AG04450 (cell line): ENCODE results near the gene PRR33. TPM values are rescaled to one million over a fixed set of nuclear protein-coding genes. Genes with fewer than 3 reads are reported as not detected.

Source experiments
- CTCF ChIA-PET: fragments of 300-600, 350-600 bp; formaldehyde crosslinking; extraction: SDS; loops from one replicate; lab custom pipeline; 2022; ENCODE audit warnings: antibody characterized with exemption, inconsistent platforms; lab: Charles Lee
- POLR2A ChIA-PET: fragments of 350-600 bp; formaldehyde crosslinking; extraction: SDS; loops from one replicate; lab custom pipeline; 2021; ENCODE audit warnings: antibody characterized with exemption, inconsistent platforms; lab: Yijun Ruan, JAX
- DNase-seq: peaks from one replicate; pipeline ENCODE4 v3.0.0-alpha.2; 2011; ENCODE audit warnings: low read depth, low spot score
- H3K27ac ChIP-seq: one replicate; pipeline ENCODE4 v1.5.1; 2012; ENCODE audit warnings: low read depth, low read length, control low read depth
- H3K27me3 ChIP-seq: one replicate; pipeline ENCODE4 v1.6.0; 2012; ENCODE audit warnings: low read length; ENCODE audit not compliant: control insufficient read depth, insufficient read depth
- H3K4me3 ChIP-seq: 2 replicates; pipeline ENCODE4 v1.5.1; 2011; ENCODE audit warnings: mild to moderate bottlenecking, low read depth, low read length, control low read depth
- H3K9me3 ChIP-seq: 2 replicates; pipeline ENCODE4 v1.5.1; 2012; ENCODE audit warnings: low read length; ENCODE audit not compliant: control insufficient read depth, insufficient read depth
- CTCF ChIP-seq: IDR thresholded peaks from 2 replicates; pipeline ENCODE4 v1.5.1; 2011; ENCODE audit warnings: low read depth, low read length, control low read depth, inconsistent platforms
- polyA plus RNA-seq: library from polyadenylated mRNA; depleted of rRNA; stranded (reverse); fragments of >200 nt; gene quantifications from 2 replicates; pipeline ENCODE4 v1.2.3, GENCODE V29; 2011

Gene PRR33
- polyA plus RNA-seq, 1 experiment = not detected

- peaks cover 26% of the 10 kb centered on the region for H3K27me3 ChIP-seq
- POLR2A ChIA-PET = no interaction called here
- no peak overlapping the region for H3K27ac ChIP-seq
- CTCF ChIA-PET = interaction anchor here (1.8 kb wide), 1 partner anchor 13 kb away, joined by 8 read pairs; no protein-coding TSS in a partner anchor
- H3K9me3 ChIP-seq = peaks cover 3% of the 10 kb centered on the region; the same call in 1 of the 2 replicates
- TF ChIP-seq CTCF = no peak
- no peak for DNase-seq
- H3K4me3 ChIP-seq = no peak overlapping the region
These were observed 22.9 kb downstream of the PRR33 start for GRCh38 chr11:1868636-1869291.

GRCh38 chr11:1868056-1868635 lies 23.5 kb downstream of the PRR33 start:
- no peak for TF ChIP-seq CTCF
- no peak for DNase-seq
- Histone ChIP-seq H3K27ac (no peak overlapping the region), H3K9me3 (peaks cover 3% of the 10 kb centered on the region; the same call in 1 of the 2 replicates), H3K4me3 (no peak overlapping the region), H3K27me3 (peaks cover 26% of the 10 kb centered on the region)
- CTCF ChIA-PET = interaction anchor here (1.8 kb wide), 1 partner anchor 14 kb away, joined by 8 read pairs; no protein-coding TSS in a partner anchor
- POLR2A ChIA-PET = no interaction called here

GRCh38 chr11:1867381-1867780 lies 24.3 kb downstream of the PRR33 start:
- H3K27ac ChIP-seq = no peak overlapping the region
- DNase-seq = no peak
- POLR2A ChIA-PET = no interaction called here
- H3K4me3 ChIP-seq = no peak overlapping the region
- CTCF ChIA-PET = interaction anchor here (2.5 kb wide), 1 partner anchor 15 kb away, joined by 10 read pairs; no protein-coding TSS in a partner anchor
- H3K9me3 ChIP-seq = peaks cover 3% of the 10 kb centered on the region; the same call in 1 of the 2 replicates
- H3K27me3 ChIP-seq = peaks cover 26% of the 10 kb centered on the region
- no peak for TF ChIP-seq CTCF

GRCh38 chr11:1866776-1867175 lies 24.9 kb downstream of the PRR33 start:
- no peak overlapping the region for H3K27ac ChIP-seq
- POLR2A ChIA-PET = no interaction called here
- H3K27me3 ChIP-seq = peaks cover 26% of the 10 kb centered on the region

More at GRCh38 chr11:1866776-1867175, 24.9 kb downstream of the PRR33 start:
- H3K4me3 ChIP-seq = no peak overlapping the region
- peaks cover 3% of the 10 kb centered on the region; the same call in 1 of the 2 replicates for H3K9me3 ChIP-seq
- no peak for DNase-seq
- no peak for TF ChIP-seq CTCF
- CTCF ChIA-PET = interaction anchor here (2.5 kb wide), 1 partner anchor 15 kb away, joined by 10 read pairs; no protein-coding TSS in a partner anchor
